ENCODE results near the gene AHRR.

AHRR gene

GRCh38 chr5:448766-449090, 127.2 kb downstream of the AHRR start:
- H3F3A ChIP-seq (ENCODE audit: insufficient read depth, low read length): peaks cover 2% of the 10 kb centered on the region
- no peak overlapping the region for H2AFZ ChIP-seq (ENCODE audit: low read length)
- H3K79me2 ChIP-seq (ENCODE audit: insufficient read depth, low read length): 0 out of 2 replicates have a peak, but pooled peaks cover 2% of the 10 kb centered on the region
- peaks cover 79% of the 10 kb centered on the region for H3K36me3 ChIP-seq (ENCODE audit: insufficient read depth, low read length)
- no peaks in the 10 kb centered on the region for H3K9me2 ChIP-seq (ENCODE audit: low read depth, low read length)
- TF ChIP-seq CTCF (IDR thresholded peaks at IDR 0.05; ENCODE audit: low read length): no peak
- TF ChIP-seq EZH2 (IDR thresholded peaks at IDR 0.05; ENCODE audit: borderline replicate concordance, low read length): no peak
- no peak overlapping the region for H3K27ac ChIP-seq (ENCODE audit: low read depth, low read length, poor library complexity, severe bottlenecking)
- no peak overlapping the region for H3K4me3 ChIP-seq (ENCODE audit: low read depth, low read length, poor library complexity, severe bottlenecking)
- no peaks in the 10 kb centered on the region for H3K27me3 ChIP-seq (ENCODE audit: insufficient read depth, low read length)
- H3K4me1 ChIP-seq (ENCODE audit: insufficient read depth, low read length, severe bottlenecking): peaks cover 14% of the 10 kb centered on the region
- no peak overlapping the region for H3K9ac ChIP-seq (ENCODE audit: low read length)
- no peak overlapping the region for H3K4me2 ChIP-seq (ENCODE audit: low read length)
- H4K20me1 ChIP-seq (ENCODE audit: insufficient read depth, low read length): no peaks in the 10 kb centered on the region
- H3K9me3 ChIP-seq (ENCODE audit: low read length): peaks cover 15% of the 10 kb centered on the region

GRCh38 chr5:449151-449550, 127.6 kb downstream of the AHRR start:
- H3K27me3 ChIP-seq (ENCODE audit: insufficient read depth, low read length): no peaks in the 10 kb centered on the region
- no peaks in the 10 kb centered on the region for H3K79me2 ChIP-seq (ENCODE audit: insufficient read depth, low read length)
- peaks cover 2% of the 10 kb centered on the region for H3F3A ChIP-seq (ENCODE audit: insufficient read depth, low read length)
- no peak for TF ChIP-seq EZH2 (IDR thresholded peaks at IDR 0.05; ENCODE audit: borderline replicate concordance, low read length)
- no peak for TF ChIP-seq CTCF (IDR thresholded peaks at IDR 0.05; ENCODE audit: low read length)
- H3K4me3 ChIP-seq (ENCODE audit: low read depth, low read length, poor library complexity, severe bottlenecking): no peak overlapping the region
- no peak overlapping the region for H3K9ac ChIP-seq (ENCODE audit: low read length)
- no peak overlapping the region for H3K4me2 ChIP-seq (ENCODE audit: low read length)
- H3K4me1 ChIP-seq (ENCODE audit: insufficient read depth, low read length, severe bottlenecking): peaks cover 10% of the 10 kb centered on the region
- H3K27ac ChIP-seq (ENCODE audit: low read depth, low read length, poor library complexity, severe bottlenecking): no peak overlapping the region
- peaks cover 15% of the 10 kb centered on the region for H3K9me3 ChIP-seq (ENCODE audit: low read length)
- H2AFZ ChIP-seq (ENCODE audit: low read length): no peak overlapping the region
- H4K20me1 ChIP-seq (ENCODE audit: insufficient read depth, low read length): no peaks in the 10 kb centered on the region
- H3K36me3 ChIP-seq (ENCODE audit: insufficient read depth, low read length): peaks cover 83% of the 10 kb centered on the region
- no peaks in the 10 kb centered on the region for H3K9me2 ChIP-seq (ENCODE audit: low read depth, low read length)

- Histone ChIP-seq H2AFZ (ENCODE audit: low read length) (no peak overlapping the region), H3K9me2 (ENCODE audit: low read depth, low read length) (no peaks in the 10 kb centered on the region), H3K4me2 (ENCODE audit: low read length) (no peak overlapping the region), H3K4me3 (ENCODE audit: low read depth, low read length, poor library complexity, severe bottlenecking) (no peak overlapping the region), H3K9ac (ENCODE audit: low read length) (no peak overlapping the region), H3K9me3 (ENCODE audit: low read length) (peaks cover 15% of the 10 kb centered on the region), H3K79me2 (ENCODE audit: insufficient read depth, low read length) (no peaks in the 10 kb centered on the region), H3K4me1 (ENCODE audit: insufficient read depth, low read length, severe bottlenecking) (no peaks in the 10 kb centered on the region), H3K36me3 (ENCODE audit: insufficient read depth, low read length) (peaks cover 96% of the 10 kb centered on the region), H3K27me3 (ENCODE audit: insufficient read depth, low read length) (no peaks in the 10 kb centered on the region), H4K20me1 (ENCODE audit: insufficient read depth, low read length) (no peaks in the 10 kb centered on the region), H3F3A (ENCODE audit: insufficient read depth, low read length) (no peaks in the 10 kb centered on the region), H3K27ac (ENCODE audit: low read depth, low read length, poor library complexity, severe bottlenecking) (no peak overlapping the region)
- TF ChIP-seq CTCF (IDR thresholded peaks at IDR 0.05; ENCODE audit: low read length): no peak
- TF ChIP-seq EZH2 (IDR thresholded peaks at IDR 0.05; ENCODE audit: borderline replicate concordance, low read length): no peak
Observed at GRCh38 chr5:451587-452458, 130.3 kb downstream of the AHRR start.
